Loucy (cell line): Measurements from ENCODE around the gene PLCG1.

Experiments
- H2AFZ ChIP-seq: fragments of 200-600 bp; sonication (generic); 2 replicates; pipeline ENCODE4 v1.6.0; 2016; ENCODE audit warnings: antibody characterized with exemption, mild to moderate bottlenecking, low read length, moderate library complexity
- H3F3A ChIP-seq: fragments of 200-600 bp; 2 replicates; pipeline ENCODE4 v1.6.0; 2016; ENCODE audit warnings: antibody characterized with exemption, low read depth, mild to moderate bottlenecking
- H3K27me3 ChIP-seq: fragments of 200-600 bp; sonication (generic); 2 replicates; pipeline ENCODE4 v1.6.1; 2014; ENCODE audit warnings: low read length, mild to moderate bottlenecking; ENCODE audit not compliant: insufficient read depth, poor library complexity, severe bottlenecking
- H3K36me3 ChIP-seq: fragments of 200-600 bp; sonication (generic); 2 replicates; pipeline ENCODE4 v1.6.1; 2016; ENCODE audit warnings: low read length; ENCODE audit not compliant: insufficient read depth
- H3K4me1 ChIP-seq: fragments of 200-600 bp; sonication (generic); 2 replicates; pipeline ENCODE4 v1.5.1; 2014; ENCODE audit warnings: low read length, mild to moderate bottlenecking; ENCODE audit not compliant: insufficient read depth, poor library complexity, severe bottlenecking
- H3K4me2 ChIP-seq: fragments of 200-600 bp; sonication (generic); 2 replicates; pipeline ENCODE4 v1.6.0; 2014; ENCODE audit warnings: antibody characterized with exemption, low read length, low read depth, mild to moderate bottlenecking; ENCODE audit not compliant: poor library complexity, severe bottlenecking
- H3K4me3 ChIP-seq: fragments of 200-600 bp; sonication (generic); 2 replicates; pipeline ENCODE4 v1.5.1; 2014; ENCODE audit warnings: low read length, mild to moderate bottlenecking, mixed read lengths; ENCODE audit not compliant: poor library complexity, severe bottlenecking
- H3K79me2 ChIP-seq: fragments of 200-600 bp; sonication (generic); 2 replicates; pipeline ENCODE4 v1.6.1; 2014; ENCODE audit warnings: low read length; ENCODE audit not compliant: insufficient read depth
- H3K9ac ChIP-seq: fragments of 200-600 bp; sonication (generic); 2 replicates; pipeline ENCODE4 v1.6.0; 2014; ENCODE audit warnings: mild to moderate bottlenecking, low read depth, low read length, moderate library complexity; ENCODE audit not compliant: poor library complexity, severe bottlenecking
- H3K9me2 ChIP-seq: fragments of 200-600 bp; sonication (generic); replicated peaks from 2 replicates; pipeline ENCODE4 v1.6.1; 2016; ENCODE audit warnings: low read depth, low read length, mixed read lengths
- H3K9me3 ChIP-seq: fragments of 200-600 bp; sonication (generic); 2 replicates; pipeline ENCODE4 v1.6.1; 2014; ENCODE audit warnings: mild to moderate bottlenecking, antibody characterized with exemption, low read length, low read depth; ENCODE audit not compliant: insufficient read depth
- H4K20me1 ChIP-seq: fragments of 200-600 bp; sonication (generic); 2 replicates; pipeline ENCODE4 v1.6.0; 2014; ENCODE audit warnings: antibody characterized with exemption, low read length, mild to moderate bottlenecking; ENCODE audit not compliant: insufficient read depth, poor library complexity, severe bottlenecking
- EZH2phosphoT487 ChIP-seq: fragments of 200-600 bp; IDR thresholded peaks from 2 replicates; pipeline ENCODE4 v1.6.1; 2018; ENCODE audit warnings: antibody characterized with exemption, mild to moderate bottlenecking, moderate library complexity, borderline replicate concordance
- TF ChIP-seq, protein P1 (sequence below): fragments of 200-600 bp; sonication (generic); conservative IDR thresholded peaks from 2 replicates; pipeline ENCODE4 v1.5.1; 2014; ENCODE audit warnings: mild to moderate bottlenecking, antibody characterized with exemption, low read length

Gene PLCG1

DNA sequence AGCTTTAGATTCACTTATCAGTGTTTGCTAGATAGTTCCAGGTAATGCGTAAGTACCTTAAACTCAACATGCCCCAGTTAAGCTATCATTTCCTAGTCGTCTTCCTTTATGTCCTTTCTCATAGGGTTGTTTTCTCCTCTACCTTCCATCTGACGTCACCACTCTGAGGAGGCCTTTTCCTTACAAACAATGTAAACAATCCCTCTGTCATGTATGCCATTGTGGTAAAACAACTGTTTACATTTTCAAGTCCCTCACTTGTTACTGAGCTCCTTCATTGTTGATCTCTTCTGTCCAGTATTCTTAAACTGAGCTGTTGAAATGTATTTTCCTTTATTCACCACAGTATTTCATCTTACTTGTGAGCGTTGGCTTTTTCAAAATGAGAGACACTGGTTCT is 45.4 kb upstream of the PLCG1 start:
- no peak overlapping the region for H3K4me2 ChIP-seq
- H3K4me3 ChIP-seq = no peak overlapping the region
- H3K79me2 ChIP-seq = no peaks in the 10 kb centered on the region
- H3F3A ChIP-seq = no peaks in the 10 kb centered on the region
- TF ChIP-seq EZH2phosphoT487 = no peak
- TF ChIP-seq, protein P1, sequence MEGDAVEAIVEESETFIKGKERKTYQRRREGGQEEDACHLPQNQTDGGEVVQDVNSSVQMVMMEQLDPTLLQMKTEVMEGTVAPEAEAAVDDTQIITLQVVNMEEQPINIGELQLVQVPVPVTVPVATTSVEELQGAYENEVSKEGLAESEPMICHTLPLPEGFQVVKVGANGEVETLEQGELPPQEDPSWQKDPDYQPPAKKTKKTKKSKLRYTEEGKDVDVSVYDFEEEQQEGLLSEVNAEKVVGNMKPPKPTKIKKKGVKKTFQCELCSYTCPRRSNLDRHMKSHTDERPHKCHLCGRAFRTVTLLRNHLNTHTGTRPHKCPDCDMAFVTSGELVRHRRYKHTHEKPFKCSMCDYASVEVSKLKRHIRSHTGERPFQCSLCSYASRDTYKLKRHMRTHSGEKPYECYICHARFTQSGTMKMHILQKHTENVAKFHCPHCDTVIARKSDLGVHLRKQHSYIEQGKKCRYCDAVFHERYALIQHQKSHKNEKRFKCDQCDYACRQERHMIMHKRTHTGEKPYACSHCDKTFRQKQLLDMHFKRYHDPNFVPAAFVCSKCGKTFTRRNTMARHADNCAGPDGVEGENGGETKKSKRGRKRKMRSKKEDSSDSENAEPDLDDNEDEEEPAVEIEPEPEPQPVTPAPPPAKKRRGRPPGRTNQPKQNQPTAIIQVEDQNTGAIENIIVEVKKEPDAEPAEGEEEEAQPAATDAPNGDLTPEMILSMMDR = no peak
- peaks cover 13% of the 10 kb centered on the region for H4K20me1 ChIP-seq
- H3K9me2 ChIP-seq = no peaks in the 10 kb centered on the region
- peaks cover 5% of the 10 kb centered on the region for H3K4me1 ChIP-seq
- H3K27me3 ChIP-seq = no peaks in the 10 kb centered on the region
- no peak overlapping the region for H2AFZ ChIP-seq
- H3K36me3 ChIP-seq = peaks cover 63% of the 10 kb centered on the region
- H3K9ac ChIP-seq = no peak overlapping the region
- H3K9me3 ChIP-seq = no peaks in the 10 kb centered on the region

DNA sequence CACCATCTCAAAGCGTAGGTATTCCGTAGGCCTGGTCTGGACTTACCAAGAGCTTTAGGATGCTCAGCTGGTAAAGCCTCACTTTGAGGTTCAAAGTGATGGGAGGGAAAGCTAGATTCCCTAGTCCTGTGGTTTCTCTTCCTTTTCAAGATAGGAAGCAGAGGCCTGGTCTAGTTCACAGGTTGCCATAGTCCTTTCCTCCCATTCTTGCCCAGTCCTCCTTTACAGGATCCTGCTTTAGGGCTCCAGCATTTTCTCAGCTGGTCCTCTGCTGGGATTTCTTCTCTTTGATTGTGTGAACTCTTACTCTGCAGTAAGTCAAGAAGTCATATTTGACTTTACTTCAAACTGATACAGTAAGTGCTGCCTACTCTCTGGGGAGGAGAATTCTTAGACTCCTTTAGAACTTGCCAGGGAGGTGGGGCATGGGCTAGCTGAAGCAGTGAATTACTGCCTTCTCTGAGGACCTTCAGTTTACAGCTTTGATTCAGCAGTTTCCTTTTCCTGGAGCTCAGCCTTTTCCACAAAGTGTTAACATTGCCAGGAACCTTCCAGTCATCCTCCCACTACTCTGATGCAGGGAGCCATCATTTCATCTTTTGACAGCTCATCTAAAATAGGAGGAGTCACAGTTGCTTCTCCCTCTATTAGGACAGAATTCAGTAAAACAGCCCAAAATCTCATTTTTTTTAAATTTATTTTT is 42.8 kb upstream of the PLCG1 start:
- Histone ChIP-seq H3K4me2 (no peak overlapping the region), H3K9me2 (no peaks in the 10 kb centered on the region), H4K20me1 (peaks cover 7% of the 10 kb centered on the region), H3K36me3 (peaks cover 71% of the 10 kb centered on the region), H2AFZ (no peak overlapping the region), H3K9me3 (no peaks in the 10 kb centered on the region), H3K4me1 (no peaks in the 10 kb centered on the region), H3F3A (no peaks in the 10 kb centered on the region), H3K4me3 (no peak overlapping the region), H3K27me3 (no peaks in the 10 kb centered on the region), H3K9ac (no peak overlapping the region), H3K79me2 (no peaks in the 10 kb centered on the region)
- TF ChIP-seq, protein P1 = no peak
- no peak for TF ChIP-seq EZH2phosphoT487

DNA sequence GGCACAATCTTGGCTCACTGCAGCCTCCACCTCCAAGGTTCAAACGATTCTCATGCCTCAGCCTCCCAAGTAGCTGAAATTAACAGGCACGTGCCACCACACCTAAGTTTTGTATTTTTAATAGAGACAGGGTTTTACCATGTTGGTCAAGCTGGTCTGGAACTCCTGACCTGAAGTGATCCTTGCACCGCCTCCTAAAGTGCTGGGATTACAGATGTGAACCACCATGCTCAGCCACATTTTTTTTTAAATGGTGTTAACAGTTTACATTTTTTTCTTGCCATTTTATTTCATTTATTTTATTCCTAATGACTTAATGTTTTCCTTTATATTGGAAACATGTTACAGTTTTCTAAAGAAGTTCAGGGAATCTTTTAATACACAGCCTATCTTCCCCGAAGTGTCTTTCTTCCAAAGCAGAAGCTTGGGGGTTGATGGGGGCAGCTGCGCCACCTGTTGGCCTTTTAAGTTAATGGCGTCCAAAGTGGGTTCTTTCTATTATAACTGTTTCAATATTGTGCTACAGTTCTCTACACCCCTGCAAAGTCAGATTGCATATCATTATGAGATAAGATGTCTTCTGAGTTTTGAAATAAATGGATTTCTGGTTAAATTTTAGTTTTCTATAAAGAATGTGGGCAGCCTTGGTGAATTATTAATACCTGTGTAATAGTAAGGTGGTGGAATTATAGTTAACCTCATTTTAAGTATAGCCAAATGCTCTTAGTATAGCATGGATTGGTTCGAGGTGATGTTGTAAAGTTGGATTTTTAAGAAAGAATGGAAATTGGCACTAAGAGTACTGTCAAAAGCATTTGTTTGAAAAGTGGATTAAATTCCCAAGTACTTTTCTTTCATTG is 42.0 kb upstream of the PLCG1 start:
- Histone ChIP-seq H2AFZ (no peak overlapping the region), H3K4me1 (no peaks in the 10 kb centered on the region), H3K79me2 (no peaks in the 10 kb centered on the region), H3F3A (no peaks in the 10 kb centered on the region), H3K36me3 (peaks cover 78% of the 10 kb centered on the region), H3K4me3 (no peak overlapping the region), H3K27me3 (no peaks in the 10 kb centered on the region), H4K20me1 (peaks cover 7% of the 10 kb centered on the region), H3K9ac (no peak overlapping the region), H3K9me2 (no peaks in the 10 kb centered on the region), H3K4me2 (no peak overlapping the region), H3K9me3 (no peaks in the 10 kb centered on the region)
- TF ChIP-seq, protein P1 = peak; percentile 95
- TF ChIP-seq EZH2phosphoT487 = no peak
